NCI-H187 (cell line): ENCODE measurements around the gene NFILZ.

ENCODE experiments used
- DNase-seq, 2 experiments: peaks; one replicate each; lab custom pipeline; 2025; lab: John Stamatoyannopoulos, UW

NFILZ gene

DNA sequence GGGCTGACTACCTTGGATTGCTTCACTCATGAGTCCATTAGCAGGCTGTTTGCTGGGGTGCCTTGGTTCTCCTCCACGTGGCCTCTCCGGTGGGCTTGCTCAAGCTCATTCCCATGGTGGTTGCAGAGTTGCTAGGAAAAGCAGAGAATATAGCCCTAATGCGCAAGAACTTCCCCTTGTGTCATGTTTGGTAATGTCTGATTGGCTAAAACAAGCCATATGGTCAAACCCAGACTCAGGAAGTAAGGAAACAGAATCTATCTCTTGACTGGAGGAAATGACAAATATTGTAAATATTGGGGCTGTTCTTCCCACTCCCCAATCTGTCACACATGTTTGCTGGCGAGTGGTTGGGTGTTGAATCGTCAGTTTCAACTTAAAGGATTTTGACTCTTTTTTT lies 12.1 kb downstream of the NFILZ start:
- no peak for DNase-seq

- no peak for DNase-seq
Measured at GRCh38 chr19:8643860-8644653, 13.6 kb downstream of the NFILZ start.

- no peak for DNase-seq
Measured at GRCh38 chr19:8648240-8648639, 17.8 kb downstream of the NFILZ start.

DNA sequence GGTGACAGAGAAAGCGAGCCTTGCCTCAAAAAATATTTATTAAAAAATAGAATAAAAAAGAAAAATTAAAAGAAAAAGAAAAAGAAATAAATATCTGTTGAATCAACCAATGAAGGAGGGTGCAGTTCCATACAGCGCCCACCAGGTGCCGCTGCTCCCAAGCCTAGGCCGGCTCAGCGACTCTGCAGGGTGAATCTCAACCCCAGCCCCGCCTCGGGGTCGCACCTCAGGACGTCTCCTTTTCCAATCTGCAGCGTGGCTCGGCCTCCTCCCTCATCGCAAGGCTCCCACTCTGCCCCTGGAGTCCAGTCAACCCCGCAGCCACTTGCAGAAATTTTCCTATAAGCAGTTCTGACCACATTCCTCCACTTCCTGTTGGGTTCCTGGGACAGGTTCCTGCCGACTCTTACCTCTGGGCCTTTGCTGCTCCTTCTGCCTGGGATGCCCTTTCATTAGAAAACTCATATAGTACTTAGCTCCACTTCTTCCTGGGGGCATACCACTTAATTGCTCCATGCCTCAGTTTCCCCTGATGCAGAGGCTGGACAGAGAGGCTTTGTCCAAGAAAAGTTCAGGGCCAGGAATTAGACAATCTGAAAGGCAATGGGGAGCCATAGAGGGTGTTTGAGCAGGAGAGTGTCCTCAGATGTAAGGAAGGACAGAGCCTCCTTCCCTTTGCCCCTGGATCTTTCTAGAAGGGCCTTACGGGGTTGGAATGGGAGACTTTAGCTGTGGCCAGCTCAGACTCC lies 24.3 kb downstream of the NFILZ start:
- no peak for DNase-seq

DNA sequence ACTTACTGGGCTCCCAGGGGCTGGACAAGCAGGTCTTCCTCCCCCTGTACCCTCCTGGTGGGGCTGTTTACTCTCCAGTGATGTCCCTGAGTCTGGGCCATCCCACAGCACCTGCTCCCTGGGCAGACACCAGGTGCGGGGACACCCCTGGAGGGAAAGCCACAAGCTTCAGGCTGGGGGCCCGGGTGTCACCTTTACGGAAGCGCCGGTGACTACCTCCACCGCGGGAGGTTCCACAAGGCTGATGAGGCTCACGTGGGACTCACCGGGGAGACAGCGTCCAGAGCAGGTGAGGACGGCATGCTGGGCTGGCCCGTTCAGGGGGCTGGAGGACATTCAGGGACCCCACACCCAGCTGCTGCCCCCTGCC lies 24.9 kb downstream of the NFILZ start:
- DNase-seq, result no peak

DNA sequence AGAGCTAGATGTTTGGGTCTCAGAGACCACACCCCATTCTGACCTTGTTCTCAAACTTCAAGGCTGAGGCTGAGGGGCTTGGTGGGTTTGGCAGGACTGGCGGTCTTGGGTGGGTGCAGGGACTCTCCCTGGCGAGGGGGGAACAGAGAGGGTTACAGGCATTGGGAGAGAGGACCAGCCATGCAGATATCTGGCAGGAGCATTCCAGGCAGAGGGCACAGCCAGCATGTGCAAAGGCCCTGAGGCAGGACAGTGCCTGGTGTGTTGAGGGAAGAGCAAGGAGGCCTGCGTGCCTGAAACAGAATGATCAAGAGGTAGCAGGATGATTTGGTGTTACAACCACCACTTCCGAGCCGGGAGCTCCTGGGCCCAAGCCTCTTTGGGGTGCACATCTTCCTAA lies 27.4 kb downstream of the NFILZ start:
- no peak for DNase-seq

DNA sequence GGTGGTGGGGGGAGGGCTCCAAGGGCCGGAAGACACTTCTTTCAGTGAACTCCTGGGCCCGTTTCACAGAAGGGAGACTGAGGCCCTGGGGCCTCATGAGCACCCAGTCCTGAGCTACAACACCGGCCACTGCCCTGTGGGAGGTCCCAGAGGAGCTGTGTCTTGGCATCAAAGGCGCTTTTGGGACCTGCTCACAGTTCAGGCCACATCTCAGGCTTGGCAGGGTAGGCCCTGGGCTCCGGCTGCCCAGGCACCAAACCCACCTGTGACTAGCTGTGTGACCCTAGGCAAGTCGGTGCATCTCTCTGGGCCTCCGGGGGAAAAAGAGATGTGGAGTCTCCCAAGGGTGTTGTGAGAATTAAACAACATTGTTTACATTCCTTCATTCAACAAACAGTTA lies 29.5 kb downstream of the NFILZ start:
- no peak for DNase-seq

GRCh38 chr19:8662263-8662662 lies 31.8 kb downstream of the NFILZ start:
- DNase-seq, result no peak

DNA sequence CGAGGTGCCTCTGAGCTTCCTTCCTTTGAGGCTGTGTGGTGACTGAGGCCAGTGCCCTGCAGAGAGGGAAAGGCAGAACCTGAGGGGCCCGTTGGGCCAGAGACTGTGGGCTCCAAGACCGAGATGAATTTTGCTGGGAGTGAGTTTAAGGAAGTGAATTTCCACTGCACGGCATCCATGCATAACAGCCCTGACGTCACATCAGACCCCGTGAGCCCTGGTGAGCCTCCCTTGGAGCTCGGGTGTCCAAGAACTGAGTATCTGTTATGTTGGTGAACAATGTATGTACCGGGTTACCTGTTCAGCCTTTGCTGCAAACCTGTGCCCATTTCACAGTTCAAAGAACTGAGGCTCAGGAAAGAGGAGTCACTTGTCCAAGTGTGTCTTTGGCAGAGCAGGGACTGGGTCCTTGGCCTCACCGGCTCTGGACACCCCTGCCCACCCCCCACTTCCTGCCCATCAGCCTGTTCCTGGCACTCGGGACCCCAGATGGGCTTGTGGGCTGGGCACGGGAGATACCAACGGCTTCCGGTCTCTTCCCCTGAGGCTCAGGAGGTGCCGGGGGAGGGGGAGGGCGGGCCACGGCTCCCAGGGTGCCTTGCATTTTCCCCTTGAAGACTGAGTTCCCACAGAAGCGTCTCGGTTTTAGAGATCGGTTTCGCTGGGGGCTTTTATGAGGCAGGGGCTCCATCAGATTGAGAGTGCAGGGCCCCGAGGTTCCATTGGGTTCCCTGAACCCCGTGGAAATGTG lies 33.7 kb downstream of the NFILZ start:
- DNase-seq, result no peak

DNA sequence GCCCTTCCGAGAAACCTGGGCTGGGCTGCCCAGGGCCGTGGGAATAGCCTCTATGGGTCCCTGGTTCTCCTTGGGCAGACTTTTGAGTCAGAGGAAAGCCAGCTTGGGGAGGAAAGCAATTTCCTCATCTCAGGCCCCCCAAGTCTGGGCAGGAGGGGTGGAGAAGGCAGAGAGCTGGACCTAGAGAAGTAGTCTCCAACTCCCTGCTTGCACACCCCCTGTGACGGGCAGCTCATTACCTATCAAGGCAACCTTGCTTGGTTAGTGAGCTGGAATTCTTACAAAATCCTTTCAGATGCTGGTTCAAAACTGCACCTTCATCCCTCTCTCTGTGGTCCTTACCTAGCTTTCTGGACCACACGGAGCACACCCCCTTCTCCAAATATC lies 34.2 kb downstream of the NFILZ start:
- no peak for DNase-seq

GRCh38 chr19:8665468-8666213 lies 35.2 kb downstream of the NFILZ start:
- no peak for DNase-seq

GRCh38 chr19:8666814-8667405 lies 36.5 kb downstream of the NFILZ start:
- no peak for DNase-seq

GRCh38 chr19:8673276-8673891 lies 43.0 kb downstream of the NFILZ start:
- no peak for DNase-seq

DNA sequence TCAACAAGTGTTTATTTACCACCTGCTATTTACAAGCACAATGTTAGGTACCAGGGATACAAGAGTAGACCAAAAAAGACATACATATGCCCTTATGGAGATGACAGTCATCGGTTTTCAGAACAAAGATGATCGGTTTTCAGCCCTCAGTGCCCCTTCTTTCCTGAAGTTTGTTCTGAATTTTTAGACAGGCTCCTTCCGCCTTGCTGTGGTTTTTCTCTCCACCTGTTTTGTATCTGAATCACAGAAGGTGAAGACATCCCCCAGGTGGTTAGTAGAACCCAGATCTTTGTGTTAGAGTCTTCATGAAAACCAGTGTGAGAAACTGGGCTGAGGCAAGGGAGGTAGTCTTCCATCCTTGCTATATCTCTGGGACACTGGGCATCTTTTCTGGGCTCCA lies 44.6 kb downstream of the NFILZ start:
- DNase-seq, result no peak

DNA sequence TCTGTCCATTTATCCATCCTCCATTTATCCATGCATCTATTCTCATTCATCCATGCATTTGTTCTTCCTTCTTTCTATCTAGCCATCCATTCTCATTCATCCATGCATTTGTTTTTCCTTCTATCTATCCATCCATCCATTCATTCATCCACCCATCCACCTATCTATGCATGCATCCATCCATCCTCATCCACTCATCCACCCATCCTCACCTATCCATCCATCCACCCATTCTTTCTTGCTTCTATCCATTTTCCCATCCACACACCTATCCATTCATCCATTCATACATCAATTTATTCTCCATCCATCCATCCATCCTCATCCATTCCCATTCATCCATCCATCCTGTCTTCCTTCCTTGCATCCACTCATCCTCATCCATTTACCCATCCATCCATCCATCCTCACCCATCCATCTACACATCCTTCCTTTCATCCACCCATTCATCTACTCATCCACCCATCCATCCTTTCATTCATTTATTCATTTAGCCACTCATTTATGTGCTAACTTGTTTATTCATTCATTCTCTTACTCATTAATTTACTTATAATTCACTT lies 47.9 kb downstream of the NFILZ start:
- DNase-seq, result no peak
